Activated T-cell treated with anti-CD3 and anti-CD28 coated beads for 1 hour (primary cell): ENCODE results near the gene OSBPL5.
"Not testable (repeated sequence)": the region's sequence is repeated elsewhere in the genome, so short reads cannot be mapped to it uniquely, and the experiment has no call there.

ENCODE experiments used
- DNase-seq: peaks from one replicate; pipeline ENCODE4 v3.0.0-alpha.2; 2020; ENCODE audit warnings: low read depth

Gene OSBPL5

GRCh38 chr11:3121416-3121815 lies 43.7 kb downstream of the OSBPL5 start:
- DNase-seq = no peak

DNA sequence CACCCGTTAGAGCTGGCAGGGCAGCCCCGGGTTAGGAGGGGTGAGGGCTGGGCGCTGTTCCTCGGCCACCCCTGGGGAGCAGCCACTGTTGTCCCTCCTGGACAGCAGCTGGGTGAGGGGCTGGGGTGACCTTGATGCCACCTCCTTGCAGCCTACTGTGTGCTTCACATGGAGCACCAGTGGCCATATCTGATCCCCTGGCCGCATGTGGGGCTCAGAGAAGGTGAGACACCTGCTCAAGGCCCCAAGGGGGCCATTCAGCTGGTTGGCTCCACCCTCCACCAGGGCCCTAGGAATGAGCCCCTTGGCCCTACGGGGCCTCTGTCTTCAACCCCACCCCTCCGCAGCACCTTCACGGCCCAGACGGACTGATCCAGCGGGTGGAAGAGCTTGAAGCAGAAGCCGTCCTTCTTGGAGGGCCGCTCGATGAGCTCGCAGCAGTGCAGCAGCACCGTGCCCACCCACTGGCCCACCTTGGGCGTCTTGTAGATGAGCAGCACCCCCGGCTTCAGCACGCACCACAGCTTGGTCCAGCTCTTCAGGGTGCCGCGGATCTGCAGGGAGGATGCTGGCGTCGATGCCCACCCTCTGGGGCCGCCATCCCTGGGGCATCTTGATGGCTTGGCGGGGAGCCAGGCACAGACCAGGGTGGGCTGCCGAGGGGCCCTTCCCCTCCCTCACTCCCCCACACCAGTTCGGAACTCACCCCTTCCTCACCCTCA lies 44.9 kb downstream of the OSBPL5 start:
- DNase-seq = no peak

DNA sequence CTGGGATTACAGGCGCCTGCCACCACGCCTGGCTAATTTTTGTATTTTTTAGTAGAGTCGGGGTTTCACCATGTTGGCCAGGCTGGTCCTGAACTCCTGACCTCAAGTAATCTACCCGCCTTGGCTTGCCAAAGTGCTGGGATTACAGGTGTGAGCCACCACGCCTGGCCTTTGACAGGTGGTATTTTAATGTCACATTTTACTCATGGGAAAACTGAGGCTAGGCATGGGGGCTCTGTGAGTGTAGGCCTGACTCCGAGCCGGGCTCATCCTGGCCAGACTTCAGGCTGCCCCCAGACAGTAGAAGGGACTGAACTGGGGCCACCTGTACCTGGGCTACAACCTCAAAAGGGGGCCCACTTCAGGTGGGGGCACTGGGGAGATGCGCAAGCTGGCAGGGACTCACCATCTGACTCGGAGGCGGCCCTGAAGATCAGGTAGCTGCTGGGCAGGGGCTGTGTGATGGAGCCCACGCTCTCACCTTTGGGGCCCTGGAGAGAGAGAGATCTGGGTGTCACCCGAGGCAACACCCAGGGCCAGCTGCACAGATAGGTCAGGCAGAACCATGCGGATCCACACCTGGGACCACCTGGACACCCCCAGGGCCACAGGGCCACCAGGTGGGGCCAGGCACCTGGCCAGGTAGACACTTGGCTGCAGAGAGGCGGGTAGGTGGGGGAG lies 45.8 kb downstream of the OSBPL5 start:
- no peak for DNase-seq

GRCh38 chr11:3115321-3115720 lies 49.8 kb downstream of the OSBPL5 start:
- no peak for DNase-seq

- DNase-seq = not testable (repeated sequence)
Measured at GRCh38 chr11:3113661-3114060, 51.4 kb downstream of the OSBPL5 start.

DNA sequence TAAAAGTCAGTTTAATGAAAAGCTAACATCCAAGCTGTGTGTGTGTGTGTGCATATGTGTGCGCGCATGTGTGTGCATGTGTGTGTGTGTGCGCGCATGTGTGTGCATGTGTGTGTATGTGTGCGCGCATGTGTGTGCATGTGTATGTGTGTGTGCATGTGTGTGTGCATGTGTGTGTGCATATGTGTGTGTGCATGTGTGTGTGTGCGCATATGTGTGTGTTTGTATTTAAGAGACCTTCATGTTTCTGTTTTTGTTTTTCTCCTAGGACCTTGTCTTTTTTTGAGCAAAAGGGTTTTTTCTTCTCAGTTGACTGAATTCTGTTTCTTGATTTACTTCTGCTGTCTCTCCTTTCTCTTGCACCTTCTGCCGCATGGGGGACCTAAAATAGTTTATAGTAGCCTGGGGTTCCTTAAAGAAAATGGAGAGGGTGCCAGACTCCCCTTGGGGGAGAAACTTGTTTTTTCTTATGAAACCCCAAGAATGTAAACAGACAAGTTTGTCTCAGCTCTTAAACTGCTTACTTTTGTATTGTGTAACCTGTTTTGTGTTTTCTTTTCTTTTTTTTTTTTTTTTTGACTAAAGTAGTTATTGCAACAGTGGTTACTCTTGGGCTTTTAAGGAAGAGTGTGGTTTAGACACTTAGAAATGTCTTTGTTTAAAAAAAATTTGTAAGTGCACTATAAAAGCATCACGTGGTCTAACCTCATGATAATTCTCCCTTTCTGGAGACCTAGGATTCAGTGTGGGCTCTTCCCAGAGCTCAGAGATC lies 53.0 kb downstream of the OSBPL5 start:
- no peak for DNase-seq

DNA sequence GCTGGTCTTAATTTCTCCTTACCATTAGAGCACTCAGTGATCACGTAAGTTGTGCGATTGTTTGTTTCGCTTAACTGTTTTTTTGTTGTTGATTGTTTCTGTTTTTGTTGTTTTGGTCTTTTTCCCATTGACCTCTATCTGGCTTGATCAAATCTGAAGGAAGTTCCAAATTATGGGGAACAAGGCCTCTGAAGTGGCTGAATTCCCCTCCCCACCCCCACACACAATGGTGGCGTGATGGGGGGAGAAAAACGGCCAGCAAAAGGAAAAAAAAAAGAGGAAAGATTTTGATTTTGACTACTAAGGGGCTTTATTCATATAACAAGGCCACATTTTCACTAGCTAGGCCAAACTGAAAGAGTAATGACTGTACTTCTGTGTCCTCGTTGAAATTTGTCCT lies 53.6 kb downstream of the OSBPL5 start:
- no peak for DNase-seq

- DNase-seq = peak; percentile 12
Measured at GRCh38 chr11:3109921-3110706, 55.0 kb downstream of the OSBPL5 start.

- no peak for DNase-seq
Measured at GRCh38 chr11:3109434-3109833, 55.7 kb downstream of the OSBPL5 start.

DNA sequence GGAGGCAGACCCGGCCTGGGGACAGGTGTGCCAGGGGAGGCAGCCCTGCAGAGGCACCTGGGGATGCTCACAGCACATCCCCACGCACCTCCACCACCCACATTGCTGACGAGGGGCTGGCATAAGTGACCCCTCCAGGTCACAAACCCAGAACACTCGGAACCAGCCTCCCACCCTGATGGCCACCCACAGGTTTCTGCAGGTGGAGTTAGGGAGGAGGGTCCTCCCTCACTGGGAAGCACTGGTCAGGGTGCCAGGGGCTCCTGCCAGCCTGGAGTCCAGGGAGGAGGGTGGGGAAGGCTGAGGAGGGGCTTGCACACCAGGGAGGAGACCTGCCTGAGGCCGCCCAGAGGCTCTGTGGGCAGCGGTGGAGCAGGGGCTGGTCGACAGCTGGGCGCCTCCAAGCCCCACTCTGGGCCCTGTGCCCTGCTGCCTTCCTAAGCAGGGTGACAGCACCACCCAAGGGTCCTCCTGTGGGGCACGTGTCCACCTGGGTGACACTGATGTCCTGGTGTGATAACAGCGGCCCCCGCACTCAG lies 56.9 kb downstream of the OSBPL5 start:
- DNase-seq = no peak

- DNase-seq = no peak
Measured at GRCh38 chr11:3107608-3108182, 57.4 kb downstream of the OSBPL5 start.

DNA sequence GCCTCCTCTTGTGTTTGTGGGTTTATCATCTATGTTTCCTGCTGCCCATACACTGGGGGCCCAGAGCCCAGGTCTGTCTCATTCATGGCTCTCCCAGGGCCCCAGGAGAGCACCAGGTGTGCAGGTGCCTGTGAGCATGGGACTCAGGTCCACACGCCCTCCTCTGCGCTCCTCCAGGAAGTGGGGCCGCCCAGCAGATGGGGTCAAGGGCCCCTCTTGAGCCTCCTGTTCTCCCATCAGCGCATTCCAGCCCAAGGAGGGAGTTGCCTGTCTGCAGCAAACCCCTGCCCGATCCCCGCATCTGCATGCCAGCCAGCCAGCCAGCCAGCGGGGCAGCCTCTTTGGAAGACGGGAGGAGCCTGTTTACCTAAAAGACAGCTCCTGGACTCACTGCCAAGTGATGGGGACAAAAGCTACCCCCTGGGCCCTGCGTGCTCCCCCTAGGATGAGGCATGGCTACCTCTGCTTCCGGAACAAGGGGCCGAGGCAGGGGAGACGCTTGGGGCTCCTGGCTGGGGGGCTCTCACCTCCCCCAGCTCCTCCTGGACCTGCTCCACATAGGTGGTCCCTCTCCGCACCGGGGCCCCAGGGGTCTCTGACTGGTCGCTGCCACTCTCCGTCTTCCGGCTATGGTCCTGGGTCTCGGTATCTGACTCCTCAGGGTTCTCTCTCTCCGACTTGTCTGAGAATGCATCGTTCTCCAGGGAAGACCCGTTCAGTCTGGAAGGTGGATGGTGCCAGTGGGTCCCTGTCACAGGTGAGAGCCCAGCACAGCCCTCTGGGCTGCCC lies 58.2 kb downstream of the OSBPL5 start:
- DNase-seq = no peak

- no peak for DNase-seq
Measured at GRCh38 chr11:3105791-3106735, 59.0 kb downstream of the OSBPL5 start.

DNA sequence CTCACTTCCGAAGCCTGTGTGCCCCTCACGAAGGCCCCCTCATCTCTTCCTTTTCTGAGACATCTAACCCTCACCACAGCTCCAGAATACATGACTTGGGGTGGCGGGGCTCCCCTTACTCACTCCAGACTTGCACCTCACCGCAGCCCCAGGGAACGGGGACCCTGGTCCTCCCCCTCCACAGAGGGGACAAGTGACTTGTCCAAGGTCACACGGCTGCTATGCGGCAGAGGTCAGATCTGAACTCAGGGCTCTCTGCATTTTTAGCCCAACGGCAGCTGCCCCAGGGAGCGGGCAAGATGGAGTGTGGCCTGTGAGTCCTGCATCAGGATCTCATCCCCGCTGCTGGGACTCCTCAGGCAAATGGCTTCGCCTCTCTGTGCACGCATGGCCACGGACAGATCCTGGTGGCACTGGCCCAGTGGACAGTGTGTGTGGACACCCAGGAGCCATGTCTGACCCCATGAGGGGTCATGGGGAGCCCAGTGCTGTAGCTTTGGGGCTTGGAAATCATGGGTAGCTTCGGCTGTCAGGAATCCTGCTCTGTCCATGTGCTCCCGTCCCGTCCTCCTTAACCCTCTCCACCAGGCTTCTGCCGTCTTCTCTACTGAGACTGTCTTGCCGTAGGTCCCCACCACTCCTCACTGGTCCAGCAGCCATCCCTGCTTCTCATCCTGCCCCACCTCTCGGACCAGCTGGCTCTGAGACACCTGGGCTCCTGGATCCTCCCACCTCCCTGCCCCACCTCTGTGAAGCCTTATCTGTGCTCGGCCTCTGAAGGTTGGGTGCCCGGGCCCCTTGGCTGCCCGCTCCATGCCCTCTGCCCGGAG lies 59.9 kb downstream of the OSBPL5 start:
- DNase-seq = no peak

GRCh38 chr11:3104051-3104714 lies 60.9 kb downstream of the OSBPL5 start:
- DNase-seq = no peak

DNA sequence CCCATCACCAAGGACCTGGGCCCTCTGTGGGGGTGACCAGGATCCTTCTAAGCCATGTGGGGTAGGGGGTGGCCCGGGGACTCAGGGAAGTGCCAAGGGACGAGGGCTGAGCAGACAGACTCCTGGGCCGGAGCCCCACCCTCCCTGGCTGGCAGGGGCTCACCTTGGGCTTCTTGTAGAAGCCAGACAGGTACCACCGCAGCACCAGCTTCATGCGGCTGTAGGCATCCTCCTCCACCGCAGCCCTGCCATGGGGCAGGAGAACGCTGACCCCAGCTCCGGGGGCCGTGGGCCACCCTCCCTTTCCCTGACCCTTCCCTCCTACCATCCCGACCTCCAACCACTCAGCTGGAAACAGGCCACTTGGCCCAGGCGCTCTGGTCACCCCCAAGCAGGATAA lies 62.0 kb downstream of the OSBPL5 start:
- no peak for DNase-seq

- DNase-seq = no peak
Measured at GRCh38 chr11:3102641-3102921, 62.5 kb downstream of the OSBPL5 start.

GRCh38 chr11:3101921-3102640 lies 63.0 kb downstream of the OSBPL5 start:
- DNase-seq = no peak
